IMR-90 (cell line): ENCODE results near the gene ASCL5. TPM values are rescaled to one million over a fixed set of nuclear protein-coding genes. Genes with fewer than 3 reads are reported as not detected.

Source experiments
- ATAC-seq: fragments of 200-7000 bp; cut with Tn5 transposase; 2 replicates; pipeline ENCODE4 v1.9.1; 2020; ENCODE audit warnings: low read depth, mild to moderate bottlenecking, moderate library complexity
- BruUV-seq: library from RNA; stranded (reverse); fragments of 400-500 nt; replicated peaks from 2 replicates; lab custom pipeline; 2021; lab: Mats Ljungman, UMichigan
- CTCF ChIA-PET: fragments of 300-600 bp; formaldehyde crosslinking; extraction: SDS; loops from one replicate; lab custom pipeline; 2021; ENCODE audit warnings: antibody characterized with exemption; lab: Yijun Ruan, JAX
- POLR2A ChIA-PET: fragments of 300-600 bp; sonication (Branson Sonifier 250); formaldehyde crosslinking; loops from one replicate; lab custom pipeline; 2022; ENCODE audit warnings: antibody characterized with exemption; ENCODE audit not compliant: unreplicated experiment; lab: Charles Lee
- DNase-seq: peaks from one replicate; pipeline ENCODE4 v3.0.0; 2013
- H2AFZ ChIP-seq: replicated peaks from 2 replicates; pipeline ENCODE3; 2013; ENCODE audit warnings: low read length, mild to moderate bottlenecking; ENCODE audit not compliant: poor library complexity
- H2AK5ac ChIP-seq: 2 replicates; pipeline ENCODE4 v1.6.1; 2013; ENCODE audit warnings: low read depth, low read length, inconsistent platforms
- H2AK9ac ChIP-seq: replicated peaks from 2 replicates; pipeline ENCODE3; 2013; ENCODE audit warnings: mild to moderate bottlenecking, low read depth, low read length, moderate library complexity; ENCODE audit not compliant: poor library complexity
- H2BK120ac ChIP-seq: 2 replicates; pipeline ENCODE4 v1.6.1; 2013; ENCODE audit warnings: low read depth, low read length, inconsistent platforms
- H2BK15ac ChIP-seq: 3 replicates; pipeline ENCODE4 v1.6.1; 2013; ENCODE audit warnings: low read depth, low read length, inconsistent platforms
- H2BK20ac ChIP-seq: 2 replicates; pipeline ENCODE4 v1.6.1; 2013; ENCODE audit warnings: low read depth, mild to moderate bottlenecking, inconsistent platforms, low read length, moderate library complexity
- H2BK5ac ChIP-seq: 2 replicates; pipeline ENCODE4 v1.6.1; 2013; ENCODE audit warnings: mild to moderate bottlenecking, low read depth, low read length, inconsistent platforms; ENCODE audit not compliant: poor library complexity, severe bottlenecking
- H3K14ac ChIP-seq: replicated peaks from 2 replicates; pipeline ENCODE4 v1.6.1; 2013; ENCODE audit warnings: low read depth, low read length, inconsistent platforms
- H3K18ac ChIP-seq: 2 replicates; pipeline ENCODE4 v1.6.1; 2013; ENCODE audit warnings: low read depth, low read length, control low read depth
- H3K23ac ChIP-seq: 2 replicates; pipeline ENCODE4 v1.6.1; 2013; ENCODE audit warnings: low read depth, low read length, inconsistent platforms
- H3K27ac ChIP-seq: 2 replicates; pipeline ENCODE4 v1.5.1; 2013; ENCODE audit warnings: mild to moderate bottlenecking, control low read depth, low read length; ENCODE audit not compliant: insufficient read depth
- H3K27me3 ChIP-seq: 2 replicates; pipeline ENCODE4 v1.6.1; 2013; ENCODE audit warnings: low read length; ENCODE audit not compliant: control insufficient read depth, insufficient read depth
- H3K36me3 ChIP-seq: 2 replicates; pipeline ENCODE4 v1.6.1; 2013; ENCODE audit warnings: low read length, mixed read lengths; ENCODE audit not compliant: control insufficient read depth, insufficient read depth
- H3K4ac ChIP-seq: 2 replicates; pipeline ENCODE4 v1.6.1; 2013; ENCODE audit warnings: low read depth, low read length, inconsistent platforms
- H3K4me1 ChIP-seq: 2 replicates; pipeline ENCODE4 v1.6.1; 2013; ENCODE audit warnings: low read length, mixed read lengths; ENCODE audit not compliant: control insufficient read depth, insufficient read depth
- H3K4me2 ChIP-seq: 2 replicates; pipeline ENCODE4 v1.6.1; 2013; ENCODE audit warnings: low read depth, mild to moderate bottlenecking, control low read depth, low read length, moderate library complexity
- H3K4me3 ChIP-seq: 2 replicates; pipeline ENCODE4 v1.5.1; 2013; ENCODE audit warnings: low read depth, mild to moderate bottlenecking, control low read depth, low read length, moderate library complexity; ENCODE audit not compliant: insufficient read depth
- H3K56ac ChIP-seq: 2 replicates; pipeline ENCODE4 v1.6.1; 2013; ENCODE audit warnings: low read length, inconsistent platforms; ENCODE audit not compliant: insufficient read depth; ENCODE audit errors: extremely low read depth
- H3K79me1 ChIP-seq, 2 experiments: 2 replicates each; pipeline ENCODE4 v1.6.1; 2013; ENCODE audit warnings: low read length in 2 of 2, inconsistent platforms in 1 of 2, low read depth in 1 of 2
- H3K9ac ChIP-seq: 2 replicates; pipeline ENCODE4 v1.6.1; 2013; ENCODE audit warnings: low read depth, low read length, control low read depth
- H3K9me1 ChIP-seq: 2 replicates; pipeline ENCODE4 v1.6.1; 2013; ENCODE audit warnings: low read length, inconsistent platforms; ENCODE audit not compliant: insufficient read depth
- H3K9me3 ChIP-seq: 2 replicates; pipeline ENCODE4 v1.6.1; 2013; ENCODE audit warnings: low read length; ENCODE audit not compliant: control insufficient read depth, insufficient read depth
- H4K20me1 ChIP-seq: 2 replicates; pipeline ENCODE4 v1.6.1; 2013; ENCODE audit warnings: low read length, inconsistent platforms; ENCODE audit not compliant: insufficient read depth
- H4K5ac ChIP-seq: 2 replicates; pipeline ENCODE4 v1.6.1; 2013; ENCODE audit warnings: mild to moderate bottlenecking, low read depth, low read length, control low read depth
- H4K8ac ChIP-seq, 2 experiments: 2 replicates each; pipeline ENCODE4 v1.6.1; 2013; ENCODE audit warnings: low read depth in 2 of 2, low read length in 2 of 2, control low read depth in 1 of 2, inconsistent platforms in 1 of 2
- H4K91ac ChIP-seq: 2 replicates; pipeline ENCODE4 v1.6.1; 2013; ENCODE audit warnings: low read depth, low read length, inconsistent platforms; ENCODE audit not compliant: insufficient read depth
- BHLHE40 ChIP-seq: fragments of 150-350 bp; IDR thresholded peaks from 2 replicates; pipeline ENCODE4 v1.6.1; 2016; ENCODE audit warnings: mild to moderate bottlenecking, low read depth, low read length
- CEBPB ChIP-seq: IDR thresholded peaks from 2 replicates; pipeline ENCODE4 v1.6.1; 2012; ENCODE audit warnings: low read depth, low read length, improper control_type of control experiment
- CHD1 ChIP-seq: IDR thresholded peaks from 2 replicates; pipeline ENCODE4 v1.6.1; 2012; ENCODE audit warnings: low read depth, low read length, improper control_type of control experiment
- FOS ChIP-seq: fragments of 150-350 bp; IDR thresholded peaks from 2 replicates; pipeline ENCODE4 v1.6.1; 2016; ENCODE audit warnings: low read depth, low read length
- MAFK ChIP-seq: IDR thresholded peaks from 2 replicates; pipeline ENCODE4 v1.6.1; 2012; ENCODE audit warnings: low read depth, low read length, improper control_type of control experiment
- MXI1 ChIP-seq: IDR thresholded peaks from 2 replicates; pipeline ENCODE4 v1.6.1; 2012; ENCODE audit warnings: low read depth, mild to moderate bottlenecking, low read length, moderate library complexity, borderline replicate concordance
- POLR2A ChIP-seq: IDR thresholded peaks from 2 replicates; pipeline ENCODE4 v1.6.1; 2012; ENCODE audit warnings: mild to moderate bottlenecking, low read depth, low read length
- RAD21 ChIP-seq: IDR thresholded peaks from 2 replicates; pipeline ENCODE4 v1.6.1; 2012; ENCODE audit warnings: low read length, improper control_type of control experiment
- RFX5 ChIP-seq: IDR thresholded peaks from 2 replicates; pipeline ENCODE4 v1.8.0; 2012; ENCODE audit warnings: low read depth, mild to moderate bottlenecking, low read length, moderate library complexity
- WGBS, 2 experiments: methylation state at CpG; one replicate each; pipeline versions ENCODE4 v1.1.5 to v1.1.7; 2013; ENCODE audit warnings: missing lambda C conversion rate in 2 of 2; ENCODE audit not compliant: insufficient read length in 1 of 2; ENCODE audit errors: extremely low coverage in 2 of 2; 5-methylcytosine and 5-hydroxymethylcytosine counted together
- dilution Hi-C: fragments of 300-500 bp; cut with HindIII; formaldehyde crosslinking; loops from one replicate; pipeline ENCODE4 v1.14.3; 2018; ENCODE audit warnings: low sequenced_read_pairs; ENCODE audit not compliant: unreplicated experiment
- in situ Hi-C: fragments of 300-500 bp; cut with MboI; formaldehyde crosslinking; loops from 3 replicates; pipeline ENCODE4 v1.14.3; 2019; ENCODE audit warnings: low sequenced_read_pairs, inconsistent platforms, mixed read lengths
- intact Hi-C: fragments of 100-400 bp; cut with micrococcal nuclease; formaldehyde crosslinking; loops from 2 replicates; pipeline ENCODE4 v1.10.0; 2022
- polyA plus RNA-seq, 3 experiments: library from polyadenylated mRNA; depleted of rRNA; stranded (reverse); fragments of >200 nt; gene quantifications; 2 replicates each; pipeline ENCODE4 v1.2.3, GENCODE V29; 2012; ENCODE audit warnings: low replicate concordance in 1 of 3
- total RNA-seq: library from RNA; depleted of rRNA; stranded (reverse); fragments of >200 nt; gene quantifications from 2 replicates; pipeline ENCODE4 v1.2.3, GENCODE V29; 2012
- TF ChIP-seq, protein P1 (sequence below): fragments of 150-350 bp; IDR thresholded peaks from 2 replicates; pipeline ENCODE4 v1.6.1; 2017; ENCODE audit warnings: mild to moderate bottlenecking, antibody characterized with exemption, low read length, low read depth
- TF ChIP-seq, protein P2 (sequence below): fragments of 150-350 bp; IDR thresholded peaks from 2 replicates; pipeline ENCODE4 v1.6.1; 2016; ENCODE audit warnings: low read depth, mild to moderate bottlenecking, low read length, moderate library complexity, borderline replicate concordance

The ASCL5 gene
- total and polyA plus RNA-seq, 2 of the 4 experiments (the other 2 are of a cell fraction): not detected

DNA sequence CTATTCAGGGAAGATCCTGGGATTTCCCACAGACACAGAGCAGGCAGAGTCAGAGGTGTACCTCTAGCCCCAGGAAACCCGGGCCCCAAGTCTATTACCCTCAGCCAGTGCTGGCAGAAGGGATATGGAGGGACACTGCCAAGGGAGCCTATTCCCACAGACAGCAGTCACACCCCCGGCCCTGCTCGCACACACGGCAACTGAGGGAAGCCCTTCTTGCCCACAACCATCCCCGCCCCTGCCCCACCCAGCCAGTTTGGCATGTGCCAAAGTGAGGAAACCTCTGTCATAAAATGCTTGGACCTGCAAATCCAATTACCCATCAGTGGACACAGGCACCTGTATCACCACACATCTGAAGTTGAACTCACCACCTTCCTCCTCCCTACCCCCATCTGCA is 21.3 kb downstream of the ASCL5 start:
- H4K8ac ChIP-seq: no peak overlapping the region
- no peak overlapping the region for H2BK5ac ChIP-seq
- no peak overlapping the region for H4K5ac ChIP-seq
- no TSS peak for BruUV-seq
- no peaks in the 10 kb centered on the region for H3K36me3 ChIP-seq
- H2AK5ac ChIP-seq: no peak overlapping the region
- H3K4me1 ChIP-seq: no peaks in the 10 kb centered on the region
- H4K20me1 ChIP-seq: no peaks in the 10 kb centered on the region
- no peak overlapping the region for H3K4me3 ChIP-seq
- H3K27ac ChIP-seq: no peak overlapping the region
- ChIA-PET CTCF (no interaction called here), POLR2A (no interaction called here)
- H3K23ac ChIP-seq: no peak overlapping the region
- intact Hi-C loops (no loop called here), dilution Hi-C loops (no loop called here), in situ Hi-C loops (no loop called here)
- no peak overlapping the region for H2AFZ ChIP-seq
- 43% methylated on average over 2 of the region's 5 CpGs; no CpG with 5 or more reads in 1 of the 2 experiments for WGBS, 2 experiments
- H3K27me3 ChIP-seq: peaks cover 67% of the 10 kb centered on the region
- DNase-seq (no peak), ATAC-seq (no peak)
- H3K9me3 ChIP-seq: no peaks in the 10 kb centered on the region
- no peak overlapping the region for H3K14ac ChIP-seq
- H3K79me1 ChIP-seq: no peaks in the 10 kb centered on the region
- no peak overlapping the region for H3K4me2 ChIP-seq
- no peak overlapping the region for H2BK120ac ChIP-seq
- H3K9me1 ChIP-seq: no peaks in the 10 kb centered on the region
- no peak overlapping the region for H3K9ac ChIP-seq
- H2BK15ac ChIP-seq: no peak overlapping the region
- H2BK20ac ChIP-seq: no peak overlapping the region
- H3K18ac ChIP-seq: no peak overlapping the region
- H4K91ac ChIP-seq: no peak overlapping the region
- no peak overlapping the region for H3K56ac ChIP-seq
- H2AK9ac ChIP-seq: no peak overlapping the region
- TF ChIP-seq POLR2A (no peak), BHLHE40 (no peak), RAD21 (no peak), CEBPB (no peak), MXI1 (no peak), FOS (no peak), MAFK (no peak), CHD1 (no peak), RFX5 (no peak)
- TF ChIP-seq, protein P1, sequence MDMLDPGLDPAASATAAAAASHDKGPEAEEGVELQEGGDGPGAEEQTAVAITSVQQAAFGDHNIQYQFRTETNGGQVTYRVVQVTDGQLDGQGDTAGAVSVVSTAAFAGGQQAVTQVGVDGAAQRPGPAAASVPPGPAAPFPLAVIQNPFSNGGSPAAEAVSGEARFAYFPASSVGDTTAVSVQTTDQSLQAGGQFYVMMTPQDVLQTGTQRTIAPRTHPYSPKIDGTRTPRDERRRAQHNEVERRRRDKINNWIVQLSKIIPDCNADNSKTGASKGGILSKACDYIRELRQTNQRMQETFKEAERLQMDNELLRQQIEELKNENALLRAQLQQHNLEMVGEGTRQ: no peak
- TF ChIP-seq, protein P2, sequence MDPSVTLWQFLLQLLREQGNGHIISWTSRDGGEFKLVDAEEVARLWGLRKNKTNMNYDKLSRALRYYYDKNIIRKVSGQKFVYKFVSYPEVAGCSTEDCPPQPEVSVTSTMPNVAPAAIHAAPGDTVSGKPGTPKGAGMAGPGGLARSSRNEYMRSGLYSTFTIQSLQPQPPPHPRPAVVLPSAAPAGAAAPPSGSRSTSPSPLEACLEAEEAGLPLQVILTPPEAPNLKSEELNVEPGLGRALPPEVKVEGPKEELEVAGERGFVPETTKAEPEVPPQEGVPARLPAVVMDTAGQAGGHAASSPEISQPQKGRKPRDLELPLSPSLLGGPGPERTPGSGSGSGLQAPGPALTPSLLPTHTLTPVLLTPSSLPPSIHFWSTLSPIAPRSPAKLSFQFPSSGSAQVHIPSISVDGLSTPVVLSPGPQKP: no peak
- H3K4ac ChIP-seq: no peak overlapping the region
